GM19035 (cell line): ENCODE measurements around the gene OR10H3.
"Not testable (repeated sequence)": the region's sequence is repeated elsewhere in the genome, so short reads cannot be mapped to it uniquely, and the experiment has no call there.

ENCODE experiments used
- ATAC-seq: cut with Tn5 transposase; IDR thresholded peaks from one replicate; pipeline ENCODE4 v1.9.1; 2021; ENCODE audit not compliant: unreplicated experiment

OR10H3 gene

DNA sequence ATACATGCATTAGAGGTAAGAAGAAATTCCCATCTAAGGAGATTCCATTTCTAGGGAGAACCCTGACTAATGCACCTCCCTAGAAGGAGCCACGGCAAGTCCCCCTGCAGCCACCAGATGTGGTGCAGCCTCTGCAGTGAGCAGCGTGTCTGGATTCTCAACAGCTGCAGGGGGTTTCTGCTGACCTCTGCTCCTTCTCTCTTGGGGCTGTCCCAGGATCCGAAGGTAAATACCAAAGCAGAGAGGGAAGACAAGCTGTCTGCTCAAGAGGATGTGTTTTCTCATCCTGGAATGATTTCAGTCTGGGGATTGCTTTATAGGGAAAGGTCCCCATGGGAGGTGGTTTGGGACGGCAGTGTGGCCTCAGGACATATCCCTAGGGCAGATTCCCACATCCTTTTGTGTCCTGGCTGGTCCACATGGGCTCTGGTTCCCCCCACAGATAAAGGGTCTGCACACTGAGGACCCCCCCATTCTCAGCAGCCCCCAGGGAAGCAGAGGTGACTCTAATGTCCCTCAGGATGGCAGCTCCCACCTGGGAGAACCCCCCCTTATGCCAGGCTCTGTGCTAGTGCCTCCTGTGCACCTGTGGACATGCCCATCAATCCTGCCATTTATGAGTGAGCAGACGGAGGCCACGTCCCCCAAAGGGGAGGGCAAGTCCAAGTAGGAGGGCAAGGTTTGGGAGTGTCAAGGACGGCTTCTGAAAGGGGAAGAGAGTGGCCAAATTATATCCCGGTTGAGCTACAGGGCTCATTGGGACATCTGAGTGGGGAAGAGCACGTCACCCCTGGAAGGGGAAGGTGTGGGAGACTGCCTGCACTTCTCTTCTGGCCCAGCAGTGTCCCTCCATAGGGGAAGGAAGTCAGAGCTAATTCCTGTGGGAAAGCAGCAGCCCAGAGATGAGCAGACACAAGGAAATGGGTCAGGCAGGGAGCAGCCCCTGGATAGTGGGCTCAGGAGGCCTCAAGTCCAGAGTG lies 39.5 kb downstream of the OR10H3 start:
- ATAC-seq = no peak

DNA sequence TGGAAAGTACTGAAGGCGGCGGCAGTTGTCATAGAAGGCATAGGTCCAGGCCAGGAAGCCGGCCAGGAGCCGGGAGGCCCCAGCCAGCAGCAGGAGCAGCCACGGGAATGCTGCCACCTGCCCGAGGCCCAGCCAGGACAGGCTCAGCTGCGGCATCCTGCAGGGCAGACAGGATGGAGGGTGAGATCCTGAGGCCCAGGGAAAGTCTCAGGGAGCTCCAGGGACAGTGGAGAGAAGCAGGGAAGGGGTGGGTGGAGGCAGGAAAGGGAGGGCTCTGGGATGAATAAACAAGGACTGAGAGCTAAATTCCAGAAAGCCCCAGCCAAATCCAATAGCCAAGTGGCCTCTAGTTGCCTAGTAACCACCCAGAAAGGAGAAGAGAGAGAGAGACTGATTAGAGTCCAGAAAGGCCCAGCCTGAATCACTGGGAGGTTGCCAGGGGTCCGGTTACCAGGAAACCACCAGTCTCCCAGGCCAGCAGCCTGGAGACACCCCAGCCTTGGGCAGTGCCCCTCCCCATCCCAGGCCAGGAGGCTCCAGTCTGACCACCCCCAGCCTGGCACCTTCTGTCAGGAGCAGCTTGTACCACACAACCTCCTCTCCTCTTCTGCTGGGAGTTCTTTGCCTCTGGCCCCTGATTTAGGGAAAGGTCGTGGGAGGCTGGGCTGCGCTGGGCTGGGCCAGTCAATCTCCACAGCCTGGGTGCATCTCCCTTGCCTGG lies 42.1 kb downstream of the OR10H3 start:
- no peak for ATAC-seq

DNA sequence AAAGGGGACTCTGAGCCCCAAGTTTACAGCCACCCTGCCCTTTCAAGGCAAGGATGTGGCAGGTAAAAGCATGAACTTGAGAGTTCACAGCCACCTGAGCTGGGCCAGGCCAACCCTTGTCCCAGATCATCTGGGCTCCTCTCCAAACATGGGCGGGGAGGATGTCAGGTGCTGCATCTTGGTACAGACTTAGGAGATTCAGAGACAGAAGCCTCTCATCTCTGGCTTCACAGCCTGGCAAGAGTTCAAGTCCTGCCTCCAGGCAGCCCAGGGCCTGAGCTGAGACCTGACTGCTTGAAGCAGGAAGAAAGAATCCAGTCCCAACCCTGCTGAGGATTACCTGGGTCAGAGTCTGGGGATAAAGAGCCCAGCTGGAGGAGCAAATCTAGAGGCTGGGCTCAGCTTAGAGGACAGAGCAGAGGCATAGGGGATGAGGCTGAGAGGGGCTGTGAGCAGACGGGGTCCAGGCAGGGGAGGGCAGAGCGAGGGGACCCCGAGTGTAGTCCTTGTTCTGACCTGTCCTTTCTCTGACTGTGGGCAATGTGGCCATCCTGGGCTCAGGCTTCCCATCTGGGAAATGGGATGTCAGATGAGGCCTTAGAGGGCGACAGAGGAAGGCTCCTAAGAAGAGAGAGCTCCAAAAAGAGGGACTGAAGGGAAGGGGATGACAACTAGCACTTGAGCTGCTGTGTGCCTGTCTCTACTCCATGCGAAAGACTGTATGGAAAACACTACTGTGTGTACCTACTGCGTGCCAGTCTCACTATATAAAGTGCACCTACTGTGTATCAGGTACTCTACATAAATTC lies 43.0 kb downstream of the OR10H3 start:
- ATAC-seq = no peak

DNA sequence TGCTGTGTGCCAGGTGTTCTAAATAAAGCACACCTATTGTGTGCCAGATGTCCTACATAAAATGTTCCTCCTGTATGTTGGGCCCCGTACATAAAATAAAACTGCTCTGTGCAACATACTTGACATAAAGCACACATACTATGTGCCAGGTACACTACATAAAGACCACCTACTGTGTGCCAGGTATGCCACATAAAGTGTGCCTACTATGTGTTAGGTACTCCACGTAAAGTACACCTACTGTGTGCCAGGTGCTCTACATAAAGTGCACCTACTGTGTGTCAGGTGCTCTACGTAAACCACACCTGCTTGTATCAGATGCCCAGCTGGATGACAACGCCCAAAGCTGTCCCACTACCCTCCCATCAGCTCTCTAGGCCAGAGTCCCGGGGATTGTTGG lies 43.9 kb downstream of the OR10H3 start:
- no peak for ATAC-seq

DNA sequence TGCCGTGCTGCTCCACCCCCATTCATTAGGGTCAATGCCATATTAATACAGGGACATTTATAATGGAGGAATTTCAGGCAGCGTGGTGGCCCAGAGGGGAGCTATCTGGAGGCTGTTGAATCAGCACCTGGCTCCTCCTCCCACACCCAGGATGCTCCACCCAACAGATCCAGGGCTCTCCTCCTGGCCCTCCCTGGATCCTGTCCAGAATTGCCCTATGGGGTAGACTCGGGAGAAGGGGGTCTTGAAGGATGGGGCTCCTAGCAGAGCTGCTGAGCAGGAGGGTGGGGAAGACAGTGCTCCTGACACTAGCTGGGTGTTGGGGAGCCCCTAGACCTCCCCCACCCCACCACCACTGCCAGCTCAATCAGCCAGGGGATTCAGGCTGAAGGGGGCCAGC lies 44.4 kb downstream of the OR10H3 start:
- ATAC-seq = no peak

DNA sequence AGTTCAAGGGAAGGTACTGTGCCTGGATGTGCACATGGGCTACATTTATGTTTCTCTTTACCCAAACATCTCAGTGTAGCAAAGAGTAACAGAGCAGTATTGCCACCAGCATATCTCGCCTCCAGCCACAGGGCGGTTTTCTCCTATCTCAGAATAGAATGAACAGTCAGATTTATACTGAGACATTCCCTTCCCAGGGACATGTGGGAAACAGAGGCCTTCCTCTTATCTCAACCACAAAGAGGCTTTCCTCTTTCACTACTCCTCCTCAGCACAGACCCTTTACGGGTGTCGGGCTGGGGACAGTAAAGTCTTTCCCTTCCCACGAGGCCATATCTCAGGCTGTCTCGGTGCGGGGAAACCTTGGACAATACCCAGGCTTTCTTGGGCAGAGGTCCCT lies 45.1 kb downstream of the OR10H3 start:
- not testable (repeated sequence) for ATAC-seq

DNA sequence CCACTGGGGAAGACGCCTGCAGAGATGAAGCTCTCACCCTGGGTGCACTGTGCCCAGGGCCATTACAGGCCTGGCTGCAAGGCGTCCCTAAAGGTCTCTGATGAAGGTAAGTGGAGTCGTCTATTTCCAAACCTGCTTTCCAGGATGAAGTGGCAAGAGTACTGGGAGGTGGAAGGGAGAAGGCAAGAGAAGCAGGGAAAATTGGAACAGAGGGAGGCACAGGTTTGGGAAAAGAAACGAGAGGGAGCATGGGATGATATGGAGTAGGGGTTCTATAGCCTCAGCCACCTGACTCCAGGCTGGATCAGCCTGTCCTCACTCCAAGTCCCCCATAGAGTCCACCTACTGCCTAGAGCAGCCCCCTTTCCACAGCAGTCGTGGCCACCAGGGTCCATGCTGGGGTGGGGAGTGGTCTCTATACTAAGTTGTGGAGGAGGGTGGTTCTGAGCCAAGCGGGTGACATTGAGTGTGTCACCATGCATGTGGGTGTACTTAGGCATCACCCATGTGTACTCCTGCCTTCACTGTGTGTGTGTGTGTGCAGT lies 49.9 kb downstream of the OR10H3 start, which contains the start of gene OR10H5:
Gene OR10H5 (plus strand): TSS at position 51 of the 545 bp plus-strand sequence. CDS start 6,388 bp downstream, outside the sequence.
- no peak for ATAC-seq

DNA sequence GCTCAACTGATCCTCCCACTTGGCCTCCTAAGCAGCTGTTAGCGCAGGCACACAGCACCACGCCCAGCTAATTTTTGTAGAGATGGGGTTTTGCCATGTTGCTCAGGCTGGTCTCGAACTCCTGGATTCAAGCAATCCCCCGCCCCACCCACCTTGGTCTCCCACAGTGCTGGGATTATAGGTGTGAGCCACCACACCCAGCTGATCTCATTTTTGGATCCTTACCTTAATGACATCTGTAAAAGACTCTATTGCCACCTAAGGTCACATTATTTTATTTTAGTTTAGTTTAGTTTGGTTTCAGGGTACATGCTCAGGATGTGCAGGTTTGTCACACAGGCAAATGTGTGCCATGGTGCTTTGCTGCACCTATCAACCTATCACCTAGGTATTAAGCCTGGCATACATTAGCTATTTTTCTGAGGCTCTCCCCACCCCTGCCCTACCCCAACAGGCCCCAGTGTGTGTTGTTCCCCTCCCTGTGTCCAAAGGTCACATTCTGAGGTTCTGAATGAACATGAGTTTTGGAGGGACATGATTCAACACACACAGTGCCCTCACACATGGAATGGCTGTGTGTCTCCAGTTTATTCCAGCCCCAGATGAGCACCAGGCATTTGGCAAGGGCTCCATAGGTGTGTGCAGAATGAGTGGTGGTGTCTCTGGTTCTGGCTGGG lies 50.9 kb downstream of the OR10H3 start:
- no peak for ATAC-seq

DNA sequence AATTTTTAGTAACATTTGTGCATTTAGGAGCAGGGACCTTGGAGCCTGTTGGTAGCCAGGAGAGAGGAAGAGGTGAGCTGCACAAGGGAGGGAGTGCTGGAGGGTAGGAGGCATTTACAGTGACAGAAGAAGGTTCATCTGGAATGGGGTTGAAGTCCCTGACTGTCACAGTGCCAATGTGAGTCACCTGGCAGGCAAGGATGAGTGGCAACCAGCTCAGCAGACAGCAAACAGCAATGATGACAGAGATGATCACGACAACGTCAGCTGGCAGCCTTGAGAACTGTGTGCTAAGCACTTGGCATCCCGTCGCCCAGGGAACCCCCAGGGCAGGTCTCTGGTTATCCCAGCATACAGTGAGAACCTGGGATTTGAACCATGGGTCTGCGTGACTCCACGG lies 52.3 kb downstream of the OR10H3 start:
- no peak for ATAC-seq
